HEK293 (cell line): ENCODE data around the gene NPHP4.

Experiments
- CTCF ChIA-PET: fragments of 350-600 bp; formaldehyde crosslinking; extraction: SDS; loops from one replicate; lab custom pipeline; 2021; ENCODE audit warnings: antibody characterized with exemption; lab: Yijun Ruan, JAX
- POLR2A ChIA-PET: fragments of 300-600 bp; formaldehyde crosslinking; extraction: SDS; loops from one replicate; lab custom pipeline; 2020; ENCODE audit warnings: antibody characterized with exemption, inconsistent platforms; lab: Yijun Ruan, JAX
- H3K27ac ChIP-seq: fragments of 200-500 bp; sonication (Bioruptor generic); 2 replicates; pipeline ENCODE4 v1.5.1; 2014; ENCODE audit warnings: low read depth, low read length, control low read depth, inconsistent platforms; ENCODE audit errors: extremely low read depth
- H3K36me3 ChIP-seq, 2 experiments: fragments of 200-500 bp in 1 of 2; sonication (Bioruptor generic) in 1 of 2; 1 replicate in 1 of 2; 2 replicates in 1 of 2; pipeline ENCODE4 v1.5.1; 2014 to 2017; ENCODE audit warnings: inconsistent platforms in 2 of 2, low read length in 2 of 2; ENCODE audit not compliant: control insufficient read depth in 2 of 2, insufficient read depth in 1 of 2
- H3K4me1 ChIP-seq: fragments of 200-500 bp; sonication (Bioruptor generic); 2 replicates; pipeline ENCODE4 v1.5.1; 2014; ENCODE audit warnings: mild to moderate bottlenecking, low read length, inconsistent platforms; ENCODE audit not compliant: control insufficient read depth, insufficient read depth
- H3K4me3 ChIP-seq: 2 replicates; pipeline ENCODE4 v1.5.1; 2011; ENCODE audit warnings: low read depth, mild to moderate bottlenecking, control low read depth, low read length, moderate library complexity
- H3K9me3 ChIP-seq: fragments of 200-500 bp; sonication (Bioruptor generic); 2 replicates; pipeline ENCODE4 v1.5.1; 2014; ENCODE audit warnings: low read depth, low read length, inconsistent platforms; ENCODE audit not compliant: control insufficient read depth, insufficient read depth
- BCL6B ChIP-seq: fragments of 450-650 bp; formaldehyde crosslinking; IDR thresholded peaks from 2 replicates; pipeline ENCODE4 v1.5.1; 2017; ENCODE audit warnings: missing biosample characterization, missing genetic modification characterization
- GFI1B ChIP-seq: fragments of 450-650 bp; formaldehyde crosslinking; IDR thresholded peaks from 2 replicates; pipeline ENCODE4 v1.5.1; 2016; ENCODE audit warnings: missing biosample characterization, missing genetic modification characterization
- KLF16 ChIP-seq: fragments of 450-650 bp; formaldehyde crosslinking; IDR thresholded peaks from 2 replicates; pipeline ENCODE4 v1.5.1; 2017; ENCODE audit warnings: missing biosample characterization, missing genetic modification characterization
- KLF9 ChIP-seq: fragments of 450-650 bp; formaldehyde crosslinking; IDR thresholded peaks from 2 replicates; pipeline ENCODE4 v1.5.1; 2016; ENCODE audit warnings: missing biosample characterization, missing genetic modification characterization, low read depth
- TSHZ1 ChIP-seq: fragments of 450-650 bp; formaldehyde crosslinking; IDR thresholded peaks from 2 replicates; pipeline ENCODE4 v1.5.1; 2016; ENCODE audit warnings: missing biosample characterization, missing genetic modification characterization, borderline replicate concordance
- ZBTB48 ChIP-seq: fragments of 450-650 bp; formaldehyde crosslinking; IDR thresholded peaks from 2 replicates; pipeline ENCODE4 v1.5.1; 2016; ENCODE audit warnings: missing biosample characterization, missing genetic modification characterization
- ZBTB7A ChIP-seq: fragments of 450-650 bp; formaldehyde crosslinking; IDR thresholded peaks from 2 replicates; pipeline ENCODE4 v1.5.1; 2016; ENCODE audit warnings: low read depth, missing biosample characterization, missing genetic modification characterization
- ZFP37 ChIP-seq: fragments of 450-650 bp; formaldehyde crosslinking; IDR thresholded peaks from 2 replicates; pipeline ENCODE4 v1.5.1; 2016; ENCODE audit warnings: missing biosample characterization, missing genetic modification characterization
- ZNF114 ChIP-seq: fragments of 450-650 bp; formaldehyde crosslinking; IDR thresholded peaks from 2 replicates; pipeline ENCODE4 v1.5.0; 2017; ENCODE audit warnings: missing biosample characterization, missing genetic modification characterization
- ZNF16 ChIP-seq: fragments of 450-650 bp; formaldehyde crosslinking; IDR thresholded peaks from 2 replicates; pipeline ENCODE4 v1.5.1; 2016; ENCODE audit warnings: low read depth, missing biosample characterization, missing genetic modification characterization
- ZNF274 ChIP-seq, 2 experiments: fragments of 200-500 bp in 1 of 2; fragments of 450-650 bp in 1 of 2; sonication (Bioruptor generic) in 1 of 2; formaldehyde crosslinking in 1 of 2; IDR thresholded peaks; 2 replicates each; pipeline versions ENCODE4 v1.5.1 to v1.6.1; 2014 to 2016; ENCODE audit warnings: borderline replicate concordance in 1 of 2, inconsistent platforms in 1 of 2, low read length in 1 of 2, missing biosample characterization in 1 of 2, missing genetic modification characterization in 1 of 2
- ZNF302 ChIP-seq: fragments of 450-650 bp; formaldehyde crosslinking; IDR thresholded peaks from 2 replicates; pipeline ENCODE4 v1.5.1; 2016; ENCODE audit warnings: missing biosample characterization, missing genetic modification characterization, low read depth
- ZNF423 ChIP-seq: fragments of 450-650 bp; formaldehyde crosslinking; IDR thresholded peaks from 2 replicates; pipeline ENCODE4 v1.5.1; 2016; ENCODE audit warnings: missing biosample characterization, missing genetic modification characterization
- ZNF501 ChIP-seq: fragments of 450-650 bp; formaldehyde crosslinking; IDR thresholded peaks from 2 replicates; pipeline ENCODE4 v1.5.1; 2016; ENCODE audit warnings: missing biosample characterization, missing genetic modification characterization
- ZNF707 ChIP-seq: fragments of 450-650 bp; formaldehyde crosslinking; IDR thresholded peaks from 2 replicates; pipeline ENCODE4 v1.5.1; 2016; ENCODE audit warnings: missing biosample characterization, missing genetic modification characterization
- ZNF768 ChIP-seq: fragments of 450-650 bp; formaldehyde crosslinking; IDR thresholded peaks from 2 replicates; pipeline ENCODE4 v1.5.1; 2018; ENCODE audit warnings: missing biosample characterization, mild to moderate bottlenecking, missing genetic modification characterization
- ZSCAN18 ChIP-seq: fragments of 450-650 bp; formaldehyde crosslinking; IDR thresholded peaks from 2 replicates; pipeline ENCODE4 v1.5.1; 2016; ENCODE audit warnings: missing biosample characterization, missing genetic modification characterization
- TF ChIP-seq, protein P1 (sequence below): fragments of 450-650 bp; IDR thresholded peaks from 2 replicates; pipeline ENCODE4 v1.5.1; 2018; ENCODE audit warnings: missing biosample characterization, missing genetic modification characterization
- TF ChIP-seq, protein P2 (sequence below): fragments of 450-650 bp; formaldehyde crosslinking; IDR thresholded peaks from 2 replicates; pipeline ENCODE4; 2016; ENCODE audit warnings: missing biosample characterization, missing genetic modification characterization

NPHP4 gene

DNA sequence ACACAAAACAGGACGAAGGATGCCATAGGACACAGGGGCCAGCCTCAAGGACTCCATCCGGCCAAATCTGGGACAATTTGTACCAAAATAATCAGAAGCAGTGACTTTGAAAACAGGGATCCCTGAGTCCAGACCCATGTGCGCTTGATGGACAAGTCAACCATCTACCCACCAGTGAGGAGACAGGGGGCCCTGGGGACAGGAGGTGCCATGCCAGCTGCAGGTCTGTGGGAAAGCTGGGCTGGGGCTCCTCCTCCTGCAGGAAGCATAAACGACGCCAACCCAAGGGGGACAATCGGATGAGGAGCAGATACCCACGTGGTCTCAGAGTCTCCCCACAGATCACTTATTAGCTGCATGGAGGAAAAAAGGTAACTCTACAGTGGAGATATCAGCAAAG is 50.6 kb downstream of the NPHP4 start:
- CTCF ChIA-PET: no interaction called here

More for the DNA sequence above, 50.6 kb downstream of the NPHP4 start:
- POLR2A ChIA-PET: no interaction called here
- H3K9me3 ChIP-seq: no peaks in the 10 kb centered on the region
- TF ChIP-seq KLF9 (tag by site-specific recombination): no peak
- TF ChIP-seq ZBTB48 (tag by site-specific recombination): no peak
- no peak for TF ChIP-seq ZFP37 (tag by site-specific recombination)
- no peak for TF ChIP-seq ZNF16
- no peak for TF ChIP-seq ZNF768 (tag by site-specific recombination)
- TF ChIP-seq ZNF302 (tag by site-specific recombination): no peak
- TF ChIP-seq, protein P1, sequence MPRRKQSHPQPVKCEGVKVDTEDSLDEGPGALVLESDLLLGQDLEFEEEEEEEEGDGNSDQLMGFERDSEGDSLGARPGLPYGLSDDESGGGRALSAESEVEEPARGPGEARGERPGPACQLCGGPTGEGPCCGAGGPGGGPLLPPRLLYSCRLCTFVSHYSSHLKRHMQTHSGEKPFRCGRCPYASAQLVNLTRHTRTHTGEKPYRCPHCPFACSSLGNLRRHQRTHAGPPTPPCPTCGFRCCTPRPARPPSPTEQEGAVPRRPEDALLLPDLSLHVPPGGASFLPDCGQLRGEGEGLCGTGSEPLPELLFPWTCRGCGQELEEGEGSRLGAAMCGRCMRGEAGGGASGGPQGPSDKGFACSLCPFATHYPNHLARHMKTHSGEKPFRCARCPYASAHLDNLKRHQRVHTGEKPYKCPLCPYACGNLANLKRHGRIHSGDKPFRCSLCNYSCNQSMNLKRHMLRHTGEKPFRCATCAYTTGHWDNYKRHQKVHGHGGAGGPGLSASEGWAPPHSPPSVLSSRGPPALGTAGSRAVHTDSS (tag by site-specific recombination): no peak
- no peak for TF ChIP-seq ZNF114
- no peak for TF ChIP-seq ZNF707 (tag by site-specific recombination)
- no peak for TF ChIP-seq ZSCAN18
- no peak for TF ChIP-seq KLF16 (tag by site-specific recombination)
- no peak for TF ChIP-seq ZNF274 (IDR thresholded peaks at IDR 0.05; ENCODE audit: low read length)
- no peak for TF ChIP-seq ZNF274 (tag by site-specific recombination; IDR thresholded peaks at IDR 0.05; ENCODE audit: borderline replicate concordance)
- TF ChIP-seq TSHZ1: no peak
- TF ChIP-seq GFI1B (tag by site-specific recombination): no peak
- TF ChIP-seq, protein P2, sequence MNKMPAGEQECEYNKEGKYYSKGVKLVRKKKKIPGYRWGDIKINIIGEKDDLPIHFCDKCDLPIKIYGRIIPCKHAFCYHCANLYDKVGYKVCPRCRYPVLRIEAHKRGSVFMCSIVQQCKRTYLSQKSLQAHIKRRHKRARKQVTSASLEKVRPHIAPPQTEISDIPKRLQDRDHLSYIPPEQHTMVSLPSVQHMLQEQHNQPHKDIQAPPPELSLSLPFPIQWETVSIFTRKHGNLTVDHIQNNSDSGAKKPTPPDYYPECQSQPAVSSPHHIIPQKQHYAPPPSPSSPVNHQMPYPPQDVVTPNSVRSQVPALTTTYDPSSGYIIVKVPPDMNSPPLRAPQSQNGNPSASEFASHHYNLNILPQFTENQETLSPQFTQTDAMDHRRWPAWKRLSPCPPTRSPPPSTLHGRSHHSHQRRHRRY (tag by site-specific recombination): no peak
- no peak for TF ChIP-seq ZNF501 (tag by site-specific recombination)
- TF ChIP-seq ZBTB7A (tag by site-specific recombination): no peak
- no peak for TF ChIP-seq ZNF423 (tag by site-specific recombination)
- no peak for TF ChIP-seq BCL6B (tag by site-specific recombination)
- no peak overlapping the region for H3K27ac ChIP-seq
- no peaks in the 10 kb centered on the region for H3K4me1 ChIP-seq
- peaks cover 0 to 43% of the 10 kb centered on the region in 2 experiments; a peak in 1 of 3 replicates for H3K36me3 ChIP-seq
- H3K4me3 ChIP-seq: no peak overlapping the region
